Gastrocnemius medialis (tissue), 4 donors: ENCODE results near the gene MMP2.

Experiments
- POLR2A ChIP-seq, 2 donors: fragments of 450-650 bp; IDR thresholded peaks; one replicate each; pipeline ENCODE4 v1.6.1; 2017; ENCODE audit warnings: antibody characterized with exemption in 2 of 2, mild to moderate bottlenecking in 2 of 2, moderate library complexity in 2 of 2
- TF ChIP-seq, protein P1 (sequence below), 5 experiments: fragments of 450-650 bp in 3 of 5; fragments of 200-600 bp in 2 of 5; sonication (generic) in 2 of 5; IDR thresholded peaks in 4 of 5; conservative IDR thresholded peaks in 1 of 5; 1 replicate in 4 of 5; 2 replicates in 1 of 5; pipeline ENCODE4 v1.5.1; 2016 to 2019; ENCODE audit warnings: antibody characterized with exemption in 5 of 5, mild to moderate bottlenecking in 3 of 5, moderate library complexity in 3 of 5

DNA sequence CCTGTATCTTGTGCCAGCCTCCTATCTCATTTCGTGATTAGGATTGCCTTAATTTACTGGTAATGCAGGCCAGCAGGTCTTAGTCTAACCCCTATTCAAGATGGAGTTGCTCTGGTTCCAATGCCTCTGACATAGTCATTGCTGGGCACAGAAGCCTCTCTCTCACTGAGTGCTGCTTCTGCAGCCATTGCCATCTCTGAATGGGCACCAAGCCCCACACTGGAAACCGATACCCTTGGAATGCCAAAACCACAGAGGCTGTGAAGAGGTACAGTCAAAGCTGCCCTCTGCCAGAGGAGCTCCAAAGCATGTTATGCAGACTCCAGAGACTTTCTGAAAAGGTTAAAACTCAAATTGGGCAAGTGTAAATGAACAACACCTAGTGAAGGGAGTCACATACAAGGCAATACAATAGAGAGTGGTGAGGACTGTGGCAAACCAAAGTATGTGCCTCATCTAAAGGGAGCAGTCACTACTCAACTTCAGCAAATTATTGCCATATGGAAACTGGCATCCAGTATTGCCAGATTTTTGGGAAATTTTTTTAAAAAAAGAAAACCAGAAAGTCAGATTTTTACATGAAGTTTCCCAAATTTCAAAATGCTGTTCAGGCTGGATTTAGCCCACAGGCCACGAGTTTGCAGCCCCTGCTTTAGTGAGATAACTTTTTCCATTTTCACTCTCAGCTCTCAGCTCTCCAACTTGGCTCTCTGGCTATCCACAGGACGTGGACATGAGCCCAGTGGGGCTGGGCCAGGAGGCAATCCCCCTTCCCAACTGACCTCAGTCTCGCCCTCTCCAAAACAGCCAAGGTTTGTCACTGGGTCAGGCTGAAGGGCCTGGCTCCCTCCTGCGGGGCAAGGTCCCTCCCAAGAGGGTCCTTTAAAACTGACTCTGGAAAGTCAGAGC lies 2.1 kb upstream of the MMP2 start:
- no peak for TF ChIP-seq POLR2A (IDR thresholded peaks at IDR 0.05)
- TF ChIP-seq, protein P1, sequence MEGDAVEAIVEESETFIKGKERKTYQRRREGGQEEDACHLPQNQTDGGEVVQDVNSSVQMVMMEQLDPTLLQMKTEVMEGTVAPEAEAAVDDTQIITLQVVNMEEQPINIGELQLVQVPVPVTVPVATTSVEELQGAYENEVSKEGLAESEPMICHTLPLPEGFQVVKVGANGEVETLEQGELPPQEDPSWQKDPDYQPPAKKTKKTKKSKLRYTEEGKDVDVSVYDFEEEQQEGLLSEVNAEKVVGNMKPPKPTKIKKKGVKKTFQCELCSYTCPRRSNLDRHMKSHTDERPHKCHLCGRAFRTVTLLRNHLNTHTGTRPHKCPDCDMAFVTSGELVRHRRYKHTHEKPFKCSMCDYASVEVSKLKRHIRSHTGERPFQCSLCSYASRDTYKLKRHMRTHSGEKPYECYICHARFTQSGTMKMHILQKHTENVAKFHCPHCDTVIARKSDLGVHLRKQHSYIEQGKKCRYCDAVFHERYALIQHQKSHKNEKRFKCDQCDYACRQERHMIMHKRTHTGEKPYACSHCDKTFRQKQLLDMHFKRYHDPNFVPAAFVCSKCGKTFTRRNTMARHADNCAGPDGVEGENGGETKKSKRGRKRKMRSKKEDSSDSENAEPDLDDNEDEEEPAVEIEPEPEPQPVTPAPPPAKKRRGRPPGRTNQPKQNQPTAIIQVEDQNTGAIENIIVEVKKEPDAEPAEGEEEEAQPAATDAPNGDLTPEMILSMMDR (IDR thresholded peaks at IDR 0.05 in 4 of 5, conservative IDR thresholded peaks at IDR 0.05 in 1 of 5): no peak
